Psoas muscle (tissue), 8 donors: Measurements from ENCODE around the gene SPSB1. TPM values are rescaled to one million over a fixed set of nuclear protein-coding genes. Genes with fewer than 3 reads are reported as not detected.
A peak's percentile ranks its signal among the peaks of the same experiment; 100 is the strongest.

Source experiments
- ATAC-seq, 4 donors: fragments of 200-7000 bp; cut with Tn5 transposase; one replicate each; pipeline ENCODE4 v1.9.1; 2020; ENCODE audit warnings: moderate library complexity in 3 of 4, mild to moderate bottlenecking in 2 of 4
- DNase-seq, 2 donors: peaks; one replicate each; pipeline ENCODE4 v3.0.0-alpha.2; 2020
- H3K27ac ChIP-seq: fragments of 200-600 bp; one replicate; pipeline ENCODE4 v1.8.0; 2022
- H3K27me3 ChIP-seq, 3 donors: fragments of 200-600 bp in 1 of 3; one replicate each; pipeline versions ENCODE4 v1.6.1 to v1.8.0; 2013 to 2022; ENCODE audit warnings: low read length in 2 of 3, mild to moderate bottlenecking in 2 of 3, moderate library complexity in 1 of 3; ENCODE audit not compliant: insufficient read depth in 3 of 3
- H3K36me3 ChIP-seq, 2 donors: fragments of 200-600 bp in 1 of 2; one replicate each; pipeline versions ENCODE4 v1.6.1 to v1.8.0; 2013 to 2022; ENCODE audit warnings: low read depth in 1 of 2, mild to moderate bottlenecking in 1 of 2, moderate library complexity in 1 of 2; ENCODE audit not compliant: insufficient read depth in 1 of 2
- H3K4me1 ChIP-seq: fragments of 200-600 bp; one replicate; pipeline ENCODE4 v1.8.0; 2022
- H3K4me3 ChIP-seq: fragments of 200-600 bp; one replicate; pipeline ENCODE4 v1.8.0; 2022; ENCODE audit warnings: mild to moderate bottlenecking
- H3K9me3 ChIP-seq: fragments of 200-600 bp; one replicate; pipeline ENCODE4 v1.8.0; 2022
- CTCF ChIP-seq: fragments of 200-600 bp; IDR thresholded peaks from one replicate; pipeline ENCODE4 v1.8.0; 2022; ENCODE audit warnings: antibody characterized with exemption
- WGBS, 3 donors: extraction: QIAGEN DNeasy Blood & Tissue Kit; methylation state at CpG; one replicate each; pipeline versions ENCODE4 v1.1.6 to v1.1.7; 2013; 5-methylcytosine and 5-hydroxymethylcytosine counted together
- intact Hi-C, 2 donors: fragments of 100-400 bp; cut with DNase I; formaldehyde crosslinking; loops; one replicate each; pipeline versions ENCODE4 v1.11.0 to v1.14.2; 2022
- polyA plus RNA-seq, 3 donors: library from polyadenylated mRNA; stranded (reverse); fragments of 200-250 nt; gene quantifications; one replicate each; pipeline ENCODE4 v1.2.3, GENCODE V29; 2013
- total RNA-seq, 4 donors: library from RNA; stranded (reverse); fragmentation: NEBNext Ultra II Directional in 2 of 4; extraction: Animal tissue kit (Norgen Biotek cat#: 25700) in 2 of 4; gene quantifications; one replicate each; pipeline versions ENCODE4 v1.2.1 to v1.2.4, GENCODE V29; 2021 to 2023
- donor health status: healthy with polysubstance abuse.
- donor health status: DM: no; HTN: no; CAD: no; lungs with moderate emphysema.
- donor health status: Bipolar disorder and iron deficiency.
- donor health status: healthy.
- donor health status: DM: yes; HTN: yes; CAD: no.
- donor health status: DM: no; HTN: no; CAD: no.
- donor health status: DM: no; HTN: no; CAD: no.
- donor health status: DM: yes; HTN: yes; CAD: no.

Gene SPSB1
- total and polyA plus RNA-seq, 7 donors: 12.0 to 60.7 (median 31.3) TPM

GRCh38 chr1:9331558-9332346, 39.1 kb downstream of the SPSB1 start:
- Histone ChIP-seq H3K36me3 (no peaks in the 10 kb centered on the region), H3K9me3 (no peaks in the 10 kb centered on the region), H3K27me3 (no peaks in the 10 kb centered on the region), H3K4me1 (peaks cover 8% of the 10 kb centered on the region), H3K4me3 (no peak overlapping the region), H3K27ac (no peak overlapping the region)
- intact Hi-C loops: no loop called here
- no peak for ATAC-seq
- TF ChIP-seq CTCF: no peak
- DNase-seq: no peak
- 82 to 86% (median 83%) methylated on average over 13 of the region's 13 CpGs for WGBS, 3 donors

GRCh38 chr1:9332513-9333143, 39.9 kb downstream of the SPSB1 start:
- no peak for TF ChIP-seq CTCF
- DNase-seq (no peak), ATAC-seq (no peak)
- intact Hi-C loops: no loop called here
- no peaks in the 10 kb centered on the region for H3K36me3 ChIP-seq
- 81 to 86% (median 86%) methylated on average over 12 of the region's 12 CpGs for WGBS, 3 donors
- no peaks in the 10 kb centered on the region for H3K27me3 ChIP-seq
- H3K27ac ChIP-seq: no peak overlapping the region
- H3K4me1 ChIP-seq: peaks cover 8% of the 10 kb centered on the region
- no peak overlapping the region for H3K4me3 ChIP-seq
- H3K9me3 ChIP-seq: no peaks in the 10 kb centered on the region

- no peaks in the 10 kb centered on the region for H3K9me3 ChIP-seq
- intact Hi-C loops: no loop called here
- H3K4me3 ChIP-seq: no peak overlapping the region
- H3K36me3 ChIP-seq: no peaks in the 10 kb centered on the region
- TF ChIP-seq CTCF: no peak
- peak overlapping the region; percentile 30 for H3K27ac ChIP-seq
- H3K27me3 ChIP-seq: no peaks in the 10 kb centered on the region
- DNase-seq (no peak), ATAC-seq (peak in 2 of 4 donors; percentile 19 to 41)
- 78 to 81% (median 80%) methylated on average over 25 of the region's 25 CpGs for WGBS, 3 donors
- H3K4me1 ChIP-seq: no peaks in the 10 kb centered on the region
These were observed 45.9 kb downstream of the SPSB1 start for GRCh38 chr1:9338397-9339246.

GRCh38 chr1:9340172-9340854, 47.6 kb downstream of the SPSB1 start:
- intact Hi-C loops: no loop called here
- Histone ChIP-seq H3K9me3 (no peaks in the 10 kb centered on the region), H3K27me3 (no peaks in the 10 kb centered on the region), H3K4me1 (peaks cover 13% of the 10 kb centered on the region), H3K4me3 (no peak overlapping the region), H3K27ac (no peak overlapping the region), H3K36me3 (no peaks in the 10 kb centered on the region)
- 69 to 77% (median 71%) methylated on average over 24 of the region's 24 CpGs for WGBS, 3 donors
- peak in 1 of 4 donors; percentile 20 for ATAC-seq
- TF ChIP-seq CTCF: no peak
- peak in 1 of 2 donors; percentile 60 for DNase-seq
